Measurements from ENCODE around the gene PRDM9.

DNA sequence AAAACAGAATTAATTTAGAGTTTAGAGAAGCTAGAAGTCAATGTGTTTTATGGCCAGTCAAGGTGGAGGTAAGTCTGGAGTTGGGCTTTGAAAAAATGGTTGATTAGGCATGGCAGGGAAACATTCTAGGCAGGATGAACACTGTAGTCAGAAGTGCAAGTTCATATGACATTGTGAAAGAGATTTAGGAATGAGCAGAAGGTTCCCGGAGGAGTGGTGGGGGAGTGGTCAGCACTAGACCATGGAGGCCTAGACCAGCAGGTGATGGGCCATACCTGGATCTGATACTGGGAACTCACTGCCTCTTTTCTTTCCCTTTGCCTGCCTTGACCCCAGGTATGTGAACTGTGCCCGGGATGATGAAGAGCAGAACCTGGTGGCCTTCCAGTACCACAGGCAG lies 16.6 kb downstream of the PRDM9 start:
- no peak for TF ChIP-seq POLR2A (IDR thresholded peaks at IDR 0.05)
- TF ChIP-seq, protein P1, sequence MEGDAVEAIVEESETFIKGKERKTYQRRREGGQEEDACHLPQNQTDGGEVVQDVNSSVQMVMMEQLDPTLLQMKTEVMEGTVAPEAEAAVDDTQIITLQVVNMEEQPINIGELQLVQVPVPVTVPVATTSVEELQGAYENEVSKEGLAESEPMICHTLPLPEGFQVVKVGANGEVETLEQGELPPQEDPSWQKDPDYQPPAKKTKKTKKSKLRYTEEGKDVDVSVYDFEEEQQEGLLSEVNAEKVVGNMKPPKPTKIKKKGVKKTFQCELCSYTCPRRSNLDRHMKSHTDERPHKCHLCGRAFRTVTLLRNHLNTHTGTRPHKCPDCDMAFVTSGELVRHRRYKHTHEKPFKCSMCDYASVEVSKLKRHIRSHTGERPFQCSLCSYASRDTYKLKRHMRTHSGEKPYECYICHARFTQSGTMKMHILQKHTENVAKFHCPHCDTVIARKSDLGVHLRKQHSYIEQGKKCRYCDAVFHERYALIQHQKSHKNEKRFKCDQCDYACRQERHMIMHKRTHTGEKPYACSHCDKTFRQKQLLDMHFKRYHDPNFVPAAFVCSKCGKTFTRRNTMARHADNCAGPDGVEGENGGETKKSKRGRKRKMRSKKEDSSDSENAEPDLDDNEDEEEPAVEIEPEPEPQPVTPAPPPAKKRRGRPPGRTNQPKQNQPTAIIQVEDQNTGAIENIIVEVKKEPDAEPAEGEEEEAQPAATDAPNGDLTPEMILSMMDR (IDR thresholded peaks at IDR 0.05) = no peak

Measured in adrenal gland (tissue), 5 donors.